ENCODE data around the gene LRRIQ1. TPM values are rescaled to one million over a fixed set of nuclear protein-coding genes. Genes with fewer than 3 reads are reported as not detected.

Gene LRRIQ1
- total RNA-seq, 1 experiment from 2014 or later = 0.34 TPM

DNA sequence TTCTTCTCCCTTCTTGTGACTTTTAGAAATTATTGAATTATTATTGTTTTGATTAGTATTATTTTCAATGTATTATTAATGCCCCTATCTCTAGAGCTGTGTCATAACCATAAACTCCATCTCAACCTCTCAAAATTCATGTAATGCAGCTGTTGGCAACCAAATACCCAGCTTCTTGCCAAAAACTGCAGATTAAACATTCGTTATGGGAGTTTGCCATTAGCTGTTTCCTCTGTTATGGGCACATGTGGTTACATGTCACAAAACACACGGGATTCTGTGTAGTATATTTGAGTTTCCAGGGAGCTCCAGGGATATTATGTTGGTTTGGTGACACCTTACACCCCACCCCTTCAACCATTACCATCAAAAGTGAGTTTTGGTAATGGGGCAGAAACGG, 241.0 kb downstream of the LRRIQ1 start:
- no peaks in the 10 kb centered on the region for H3K4me1 ChIP-seq
- H3K9me3 ChIP-seq (replicated peaks) = no peaks in the 10 kb centered on the region
- DNase-seq = peak in 1 of 2 experiments; percentile 24
- H3K4me3 ChIP-seq = no peak overlapping the region
- no peaks in the 10 kb centered on the region for H3K27me3 ChIP-seq
- no peak overlapping the region for H3K27ac ChIP-seq
- no peaks in the 10 kb centered on the region for H3K36me3 ChIP-seq

DNA sequence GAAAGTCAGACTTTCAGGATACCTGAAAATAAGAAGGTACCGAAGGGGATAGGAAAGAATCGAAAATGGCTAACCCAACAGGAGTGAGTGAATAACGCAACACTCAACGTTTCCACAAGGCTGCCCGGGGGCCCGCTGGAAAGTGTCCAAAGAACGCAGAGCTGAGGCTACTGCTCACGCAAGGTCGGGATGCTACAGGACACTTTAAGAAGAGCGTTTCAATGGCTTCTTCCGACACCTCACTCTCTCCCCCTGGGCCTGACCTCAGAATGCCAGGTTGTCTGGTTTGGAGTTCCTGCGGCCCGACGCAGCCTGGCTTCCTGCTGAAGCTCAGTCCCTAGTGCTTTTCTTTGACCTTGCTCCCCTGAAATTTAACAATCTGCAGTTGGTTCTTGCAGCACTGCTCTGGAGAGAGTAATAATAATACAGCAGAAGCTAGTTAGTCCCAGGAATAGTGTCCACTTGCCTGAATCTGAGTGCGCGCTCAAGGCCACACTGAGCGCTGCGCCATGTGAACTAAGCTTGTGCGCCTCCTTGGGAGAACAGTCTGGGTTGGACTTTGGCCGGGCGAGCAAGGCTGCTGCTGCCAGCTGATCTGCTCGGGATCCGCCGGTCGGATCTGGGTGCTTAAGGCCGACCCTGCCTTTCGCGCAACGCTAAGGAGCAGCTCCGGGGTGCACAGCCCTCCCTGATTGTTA, 241.9 kb downstream of the LRRIQ1 start:
- no peak for DNase-seq
- no peaks in the 10 kb centered on the region for H3K36me3 ChIP-seq
- H3K4me3 ChIP-seq = no peak overlapping the region
- H3K9me3 ChIP-seq (replicated peaks) = no peaks in the 10 kb centered on the region
- H3K4me1 ChIP-seq = peaks cover 6% of the 10 kb centered on the region; the same call in 1 of the 2 replicates
- no peak overlapping the region for H3K27ac ChIP-seq
- H3K27me3 ChIP-seq = no peaks in the 10 kb centered on the region

DNA sequence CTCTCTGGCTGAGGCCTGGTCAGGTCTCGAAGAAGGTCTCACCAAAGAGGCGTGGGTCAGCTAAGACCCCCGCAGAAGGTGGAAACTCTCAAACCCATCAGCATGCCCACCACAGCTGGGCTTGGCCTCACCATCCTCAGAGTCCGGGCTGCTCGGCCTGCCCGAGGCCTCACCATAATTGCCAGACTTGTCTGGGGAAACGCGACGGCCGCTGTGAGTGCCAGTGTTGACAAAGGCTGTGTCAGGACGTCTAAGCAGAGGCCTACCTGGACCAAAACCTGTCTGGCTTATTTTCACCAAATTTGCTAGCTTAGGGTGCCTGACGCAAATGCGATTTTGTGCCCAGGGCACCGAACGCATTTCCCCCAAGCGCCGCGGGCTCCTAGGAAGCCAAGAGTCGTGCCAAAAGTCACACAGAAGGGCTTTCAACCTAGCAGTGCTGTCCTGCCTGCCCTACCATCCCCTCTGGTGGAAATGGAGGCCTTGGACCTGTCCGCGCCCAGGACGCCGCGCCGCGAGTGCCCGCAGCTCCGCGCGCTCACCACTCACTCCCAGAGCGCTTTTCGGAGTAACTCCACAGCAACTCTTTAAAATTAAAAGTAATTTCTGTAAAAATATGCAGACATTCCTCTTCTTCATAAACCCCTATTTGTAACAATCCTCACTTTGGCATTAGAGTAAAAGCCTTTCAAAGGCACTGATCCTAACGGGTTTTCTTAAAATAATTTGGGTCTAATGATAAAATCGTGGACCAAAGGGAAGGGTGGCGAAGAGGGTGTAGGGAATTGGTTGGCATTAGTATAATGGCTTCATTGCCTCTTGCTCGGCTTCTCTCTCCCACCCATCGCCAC, 242.7 kb downstream of the LRRIQ1 start:
- no peak for DNase-seq
- Histone ChIP-seq H3K9me3 (replicated peaks) (no peaks in the 10 kb centered on the region), H3K4me1 (peaks cover 9% of the 10 kb centered on the region; the same call in 1 of the 2 replicates), H3K36me3 (no peaks in the 10 kb centered on the region), H3K4me3 (no peak overlapping the region), H3K27me3 (no peaks in the 10 kb centered on the region), H3K27ac (no peak overlapping the region)

DNA sequence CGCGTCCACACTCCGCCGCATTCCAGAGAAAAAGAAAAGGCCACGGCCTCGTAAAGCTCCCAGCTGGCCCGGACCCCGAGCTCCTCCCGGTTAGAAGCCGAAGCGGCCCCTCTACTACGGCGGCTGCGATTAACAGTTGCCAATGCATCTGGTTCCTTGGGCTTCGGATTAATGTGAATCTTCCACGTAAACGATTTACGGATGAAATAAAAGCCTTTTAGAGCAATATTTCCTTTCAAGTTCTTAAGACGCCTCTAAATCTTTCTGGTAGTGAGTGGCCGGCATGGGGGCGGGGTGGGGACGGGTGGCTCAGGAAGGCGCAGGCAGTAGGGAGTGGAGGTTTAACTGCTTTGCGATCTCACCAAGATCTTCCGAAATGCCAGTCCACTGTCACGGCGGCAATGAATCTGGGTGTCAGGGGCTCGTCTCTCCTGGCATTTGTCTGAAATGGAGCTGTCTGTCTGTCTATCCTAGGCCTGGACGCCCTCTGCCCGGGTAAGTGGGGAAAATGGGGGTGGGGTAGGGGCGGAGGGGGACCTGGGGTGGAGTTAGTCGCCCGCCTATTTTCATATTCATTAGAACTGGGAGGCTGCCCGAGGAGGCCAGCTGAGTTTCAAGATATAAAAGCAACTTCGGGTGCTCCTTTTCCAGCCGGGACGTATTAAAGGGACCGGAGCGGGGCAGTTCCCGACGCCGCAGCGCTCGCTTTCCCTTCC, 243.5 kb downstream of the LRRIQ1 start:
- peaks cover 12% of the 10 kb centered on the region for H3K4me1 ChIP-seq
- DNase-seq = no peak
- H3K4me3 ChIP-seq = peak overlapping the region; percentile 70
- H3K9me3 ChIP-seq (replicated peaks) = no peaks in the 10 kb centered on the region
- no peaks in the 10 kb centered on the region for H3K36me3 ChIP-seq
- H3K27me3 ChIP-seq = no peaks in the 10 kb centered on the region
- peak overlapping the region; percentile 78 for H3K27ac ChIP-seq

DNA sequence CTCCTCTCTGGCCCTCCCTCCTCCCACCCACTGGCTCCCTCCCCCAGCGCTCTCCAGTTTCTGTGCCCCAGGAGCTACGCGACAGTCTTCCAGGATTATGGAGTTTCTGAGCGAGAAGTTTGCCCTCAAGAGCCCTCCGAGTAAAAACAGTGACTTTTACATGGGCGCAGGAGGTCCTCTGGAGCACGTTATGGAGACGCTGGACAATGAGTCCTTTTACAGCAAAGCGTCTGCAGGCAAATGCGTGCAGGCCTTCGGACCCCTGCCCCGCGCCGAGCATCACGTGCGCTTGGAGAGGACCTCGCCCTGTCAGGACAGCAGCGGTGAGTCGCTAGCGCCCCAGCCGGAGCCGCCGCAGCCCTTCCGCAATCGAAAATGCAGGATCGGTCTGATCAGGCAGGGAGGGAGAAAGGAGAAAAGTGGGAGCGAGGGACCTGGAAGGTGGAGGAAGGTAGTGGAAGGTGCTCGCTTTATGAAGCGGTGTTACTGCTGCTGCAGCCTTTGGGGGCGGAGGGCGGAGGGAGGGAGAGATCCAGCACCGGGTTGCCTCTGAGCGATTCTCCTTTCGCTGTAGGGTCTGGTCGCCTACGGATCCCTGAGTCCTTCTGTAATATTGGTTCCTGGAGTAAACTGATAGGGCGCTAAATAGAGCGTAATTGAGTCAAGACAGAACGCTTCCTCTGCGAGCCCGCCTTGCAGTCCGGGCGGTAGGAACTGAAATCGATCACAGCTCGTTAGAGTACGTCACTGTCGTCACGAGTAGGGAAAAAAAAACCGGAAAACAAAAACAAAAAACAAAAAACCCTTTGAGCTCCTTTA, 244.2 kb downstream of the LRRIQ1 start, which contains the start of gene ALX1:
TSS of gene ALX1 (plus strand) at position 56 of the 819 bp plus-strand sequence. CDS start at position 98, 42 bp downstream.
- peak; percentile 87 to 88 for DNase-seq
- Histone ChIP-seq H3K27me3 (no peaks in the 10 kb centered on the region), H3K9me3 (replicated peaks) (no peaks in the 10 kb centered on the region), H3K4me3 (peak within 1 kb of the TSS; percentile 70), H3K27ac (peak within 1 kb of the TSS; percentile 78), H3K4me1 (peaks cover 14% of the 10 kb centered on the region), H3K36me3 (no peaks in the 10 kb centered on the region)

DNA sequence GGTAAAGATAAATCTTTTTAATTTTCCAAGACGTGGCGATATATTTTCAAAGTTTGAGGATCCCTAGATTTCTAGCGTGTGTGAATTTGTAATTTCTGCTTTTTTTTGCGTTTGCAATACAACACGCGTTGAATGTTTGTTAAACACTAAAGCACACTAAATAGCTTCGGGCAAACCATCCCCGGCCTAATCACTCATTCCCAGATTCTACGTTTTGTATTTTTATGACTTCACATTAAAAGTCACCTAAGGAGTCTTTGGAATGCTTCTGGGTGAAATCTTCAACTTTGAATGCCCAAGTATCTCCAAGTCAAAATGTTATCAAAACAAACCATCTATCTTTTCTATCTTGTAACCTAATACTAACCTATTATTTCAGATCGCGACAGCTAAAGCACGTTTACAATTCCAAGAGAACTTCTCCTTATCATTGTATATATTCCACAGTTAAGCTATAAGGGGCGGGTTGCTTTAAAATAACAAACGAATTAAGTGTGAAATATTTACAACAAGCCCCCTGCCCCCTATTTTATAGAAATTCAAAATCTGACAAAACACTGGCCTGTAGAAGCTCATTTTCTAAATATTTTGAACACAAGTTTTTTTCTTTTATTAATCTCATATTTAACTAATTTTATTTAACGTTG, 245.0 kb downstream of the LRRIQ1 start:
- DNase-seq = peak in 1 of 2 experiments; percentile 42
- H3K4me1 ChIP-seq = peaks cover 14% of the 10 kb centered on the region
- no peaks in the 10 kb centered on the region for H3K36me3 ChIP-seq
- H3K27ac ChIP-seq = peak overlapping the region; percentile 78
- peak overlapping the region; percentile 70 for H3K4me3 ChIP-seq
- H3K27me3 ChIP-seq = no peaks in the 10 kb centered on the region
- no peaks in the 10 kb centered on the region for H3K9me3 ChIP-seq (replicated peaks)

DNA sequence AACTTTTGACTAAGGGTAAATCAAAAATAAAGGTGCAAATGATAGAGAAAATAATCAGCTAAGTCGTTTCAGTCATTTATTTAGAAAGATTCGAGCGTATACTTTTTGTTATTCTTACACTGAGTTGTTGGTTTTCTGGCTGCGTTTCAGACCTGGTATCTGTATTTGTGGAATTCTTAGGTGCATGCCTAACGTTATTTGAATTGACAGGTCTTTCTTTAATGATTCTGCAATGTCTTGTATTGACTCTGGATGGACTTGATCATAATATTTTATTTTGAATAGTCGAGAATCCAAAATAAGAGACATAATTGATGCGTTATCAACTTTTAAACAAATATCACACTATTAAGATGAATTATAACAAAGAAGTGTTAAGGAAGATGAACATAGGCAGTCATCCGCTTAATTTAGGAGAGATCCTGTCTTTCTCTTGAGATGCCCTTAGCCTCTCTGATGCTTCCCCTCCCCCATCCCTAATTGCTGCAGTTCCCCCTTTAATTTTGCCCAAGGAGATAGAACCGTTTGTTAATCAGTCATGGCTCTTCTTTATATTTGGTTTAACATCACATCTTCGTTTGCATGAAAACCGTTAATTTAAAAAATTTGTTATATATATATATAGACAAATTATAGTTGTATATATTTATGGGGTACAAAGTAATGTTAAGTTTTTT, 245.6 kb downstream of the LRRIQ1 start:
- H3K27me3 ChIP-seq = no peaks in the 10 kb centered on the region
- peak overlapping the region; percentile 78 for H3K27ac ChIP-seq
- H3K9me3 ChIP-seq (replicated peaks) = no peaks in the 10 kb centered on the region
- H3K36me3 ChIP-seq = peaks cover under 1% of the 10 kb centered on the region; the same call in 1 of the 2 replicates
- peak overlapping the region; percentile 70 for H3K4me3 ChIP-seq
- H3K4me1 ChIP-seq = peaks cover 14% of the 10 kb centered on the region
- DNase-seq = peak; percentile 29 to 61

DNA sequence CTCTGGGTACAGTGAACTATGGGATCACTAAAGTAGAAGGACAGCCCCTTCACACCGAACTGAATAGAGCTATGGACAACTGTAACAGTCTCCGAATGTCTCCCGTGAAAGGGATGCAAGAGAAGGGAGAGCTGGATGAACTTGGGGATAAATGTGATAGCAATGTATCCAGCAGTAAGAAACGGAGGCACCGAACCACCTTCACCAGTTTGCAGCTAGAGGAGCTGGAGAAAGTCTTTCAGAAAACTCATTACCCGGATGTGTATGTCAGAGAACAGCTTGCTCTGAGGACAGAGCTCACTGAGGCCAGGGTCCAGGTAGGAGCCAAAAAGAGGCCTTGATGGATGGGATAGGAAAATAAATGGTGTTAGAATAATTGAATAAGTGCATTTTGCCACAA, 247.4 kb downstream of the LRRIQ1 start:
- Histone ChIP-seq H3K4me1 (peaks cover 14% of the 10 kb centered on the region), H3K9me3 (replicated peaks) (no peaks in the 10 kb centered on the region), H3K36me3 (peaks cover 12% of the 10 kb centered on the region; the same call in 1 of the 2 replicates), H3K4me3 (peak overlapping the region; percentile 37), H3K27me3 (no peaks in the 10 kb centered on the region), H3K27ac (peak overlapping the region; percentile 78)
- DNase-seq = peak; percentile 29 to 65

Other genes starting within 250 kb of the LRRIQ1 start
- 24.4 and 26.2 TPM in 2 replicates for gene SLC6A15, start 123.6 kb upstream of the LRRIQ1 start, total RNA-seq (2014; rRNA removed; shearing (Covaris generic))
- 0.13 and 0.49 TPM in 2 replicates for gene TSPAN19, start 74 bp upstream of the LRRIQ1 start, total RNA-seq (2014; rRNA removed; shearing (Covaris generic))
- gene ALX1, start 243.9 kb downstream of the LRRIQ1 start, total RNA-seq (2014; rRNA removed; shearing (Covaris generic)) = 10.5 and 11.2 TPM in 2 replicates

Data from SJCRH30 (cell line).